ENCODE results near the gene PRKD1. TPM values are rescaled to one million over a fixed set of nuclear protein-coding genes. Genes with fewer than 3 reads are reported as not detected.

Gene PRKD1
- total RNA-seq, 1 donor from 2014 or later = 17.2 TPM

- ATAC-seq (peak; percentile 95), DNase-seq (peak; percentile 75)
- no peak overlapping the region for H3K4me3 ChIP-seq
- TF ChIP-seq, protein P1, sequence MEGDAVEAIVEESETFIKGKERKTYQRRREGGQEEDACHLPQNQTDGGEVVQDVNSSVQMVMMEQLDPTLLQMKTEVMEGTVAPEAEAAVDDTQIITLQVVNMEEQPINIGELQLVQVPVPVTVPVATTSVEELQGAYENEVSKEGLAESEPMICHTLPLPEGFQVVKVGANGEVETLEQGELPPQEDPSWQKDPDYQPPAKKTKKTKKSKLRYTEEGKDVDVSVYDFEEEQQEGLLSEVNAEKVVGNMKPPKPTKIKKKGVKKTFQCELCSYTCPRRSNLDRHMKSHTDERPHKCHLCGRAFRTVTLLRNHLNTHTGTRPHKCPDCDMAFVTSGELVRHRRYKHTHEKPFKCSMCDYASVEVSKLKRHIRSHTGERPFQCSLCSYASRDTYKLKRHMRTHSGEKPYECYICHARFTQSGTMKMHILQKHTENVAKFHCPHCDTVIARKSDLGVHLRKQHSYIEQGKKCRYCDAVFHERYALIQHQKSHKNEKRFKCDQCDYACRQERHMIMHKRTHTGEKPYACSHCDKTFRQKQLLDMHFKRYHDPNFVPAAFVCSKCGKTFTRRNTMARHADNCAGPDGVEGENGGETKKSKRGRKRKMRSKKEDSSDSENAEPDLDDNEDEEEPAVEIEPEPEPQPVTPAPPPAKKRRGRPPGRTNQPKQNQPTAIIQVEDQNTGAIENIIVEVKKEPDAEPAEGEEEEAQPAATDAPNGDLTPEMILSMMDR (IDR thresholded peaks at IDR 0.05) = no peak
- H3K4me1 ChIP-seq = no peaks in the 10 kb centered on the region
- H3K9me3 ChIP-seq = no peaks in the 10 kb centered on the region
- intact Hi-C loops (cut with DNase I) = no loop called here
- no peaks in the 10 kb centered on the region for H3K27me3 ChIP-seq
- H3K36me3 ChIP-seq = no peaks in the 10 kb centered on the region
- H3K27ac ChIP-seq = peak overlapping the region; percentile 5
These were observed 32.0 kb downstream of the PRKD1 start for GRCh38 chr14:29895591-29896083.

GRCh38 chr14:29893989-29894388, 33.7 kb downstream of the PRKD1 start:
- intact Hi-C loops (cut with DNase I) = no loop called here
- H3K4me3 ChIP-seq = no peak overlapping the region
- no peaks in the 10 kb centered on the region for H3K27me3 ChIP-seq
- no peaks in the 10 kb centered on the region for H3K4me1 ChIP-seq
- TF ChIP-seq, protein P1 (IDR thresholded peaks at IDR 0.05) = no peak
- H3K9me3 ChIP-seq = no peaks in the 10 kb centered on the region
- no peaks in the 10 kb centered on the region for H3K36me3 ChIP-seq
- DNase-seq (no peak), ATAC-seq (no peak)
- no peak overlapping the region for H3K27ac ChIP-seq

DNA sequence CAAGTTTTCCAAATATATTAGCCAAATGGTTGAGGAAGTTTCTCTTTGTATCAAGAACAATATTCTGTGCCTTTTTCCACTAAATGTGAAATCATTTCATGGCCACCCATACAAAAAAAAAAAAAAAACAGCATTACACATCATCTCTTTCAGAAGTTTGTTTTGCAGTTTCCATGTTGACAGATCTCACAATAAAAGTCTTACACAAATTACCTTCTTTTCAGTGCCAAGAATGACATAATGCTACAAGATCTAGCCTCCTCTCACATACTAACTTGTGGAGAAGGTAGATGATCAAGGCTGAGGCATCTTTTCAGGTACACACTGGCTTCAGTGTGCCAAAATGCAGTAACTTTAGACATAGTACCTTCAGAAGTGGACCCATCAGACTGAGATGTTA, 35.3 kb downstream of the PRKD1 start:
- Histone ChIP-seq H3K27me3 (no peaks in the 10 kb centered on the region), H3K27ac (no peak overlapping the region), H3K36me3 (no peaks in the 10 kb centered on the region), H3K9me3 (no peaks in the 10 kb centered on the region), H3K4me3 (no peak overlapping the region), H3K4me1 (no peaks in the 10 kb centered on the region)
- TF ChIP-seq, protein P1 (IDR thresholded peaks at IDR 0.05) = no peak
- intact Hi-C loops (cut with DNase I) = no loop called here
- DNase-seq (no peak), ATAC-seq (no peak)

DNA sequence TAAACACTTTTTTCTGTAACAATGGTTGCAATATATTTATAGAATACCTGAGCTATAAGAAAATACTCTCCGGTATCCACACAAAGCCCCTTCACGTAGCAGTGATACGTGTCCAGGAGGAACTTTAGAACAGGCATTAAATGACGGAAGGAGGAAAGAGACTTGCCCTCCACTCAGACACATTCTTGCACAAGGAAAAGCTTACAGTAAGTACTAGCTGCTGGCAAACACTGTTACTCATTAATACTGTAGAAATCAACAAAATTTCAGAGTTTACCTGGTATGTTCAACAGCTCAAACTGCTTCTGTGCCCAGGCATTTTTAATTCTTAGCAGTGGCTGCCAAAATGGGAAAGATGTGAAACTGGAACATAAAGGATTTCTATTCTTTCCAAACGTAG, 41.7 kb downstream of the PRKD1 start:
- DNase-seq = no peak
- ATAC-seq = peak; percentile 75
- H3K4me3 ChIP-seq = no peak overlapping the region
- H3K9me3 ChIP-seq = no peaks in the 10 kb centered on the region
- no peaks in the 10 kb centered on the region for H3K36me3 ChIP-seq
- TF ChIP-seq, protein P1 (IDR thresholded peaks at IDR 0.05) = no peak
- H3K4me1 ChIP-seq = no peaks in the 10 kb centered on the region
- H3K27me3 ChIP-seq = no peaks in the 10 kb centered on the region
- intact Hi-C loops (cut with DNase I) = no loop called here
- H3K27ac ChIP-seq = no peak overlapping the region

DNA sequence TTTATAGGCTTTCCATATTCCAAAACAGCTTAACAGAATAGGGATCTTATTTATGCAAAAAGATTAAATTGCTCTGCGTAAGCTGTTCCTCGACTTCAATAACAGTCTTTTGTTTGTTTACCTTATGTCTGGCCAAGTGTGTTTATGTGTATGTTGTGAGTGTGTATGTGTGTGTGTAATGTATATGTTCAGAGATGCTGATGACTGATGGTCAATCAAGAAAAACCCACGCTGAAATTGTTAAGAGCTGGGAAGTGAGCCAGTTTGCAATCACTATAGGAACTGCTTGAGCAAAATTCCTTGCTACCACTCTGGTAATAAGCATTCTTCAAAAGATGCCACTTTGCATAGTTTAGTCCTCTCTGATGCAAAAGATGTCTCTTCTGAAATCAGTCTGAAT, 59.6 kb downstream of the PRKD1 start:
- Histone ChIP-seq H3K9me3 (no peaks in the 10 kb centered on the region), H3K36me3 (no peaks in the 10 kb centered on the region), H3K27me3 (no peaks in the 10 kb centered on the region), H3K4me3 (no peak overlapping the region), H3K4me1 (no peaks in the 10 kb centered on the region), H3K27ac (no peak overlapping the region)
- no peak for ATAC-seq
- intact Hi-C loops (cut with DNase I) = no loop called here
- DNase-seq = no peak
- TF ChIP-seq, protein P1 (IDR thresholded peaks at IDR 0.05) = no peak

DNA sequence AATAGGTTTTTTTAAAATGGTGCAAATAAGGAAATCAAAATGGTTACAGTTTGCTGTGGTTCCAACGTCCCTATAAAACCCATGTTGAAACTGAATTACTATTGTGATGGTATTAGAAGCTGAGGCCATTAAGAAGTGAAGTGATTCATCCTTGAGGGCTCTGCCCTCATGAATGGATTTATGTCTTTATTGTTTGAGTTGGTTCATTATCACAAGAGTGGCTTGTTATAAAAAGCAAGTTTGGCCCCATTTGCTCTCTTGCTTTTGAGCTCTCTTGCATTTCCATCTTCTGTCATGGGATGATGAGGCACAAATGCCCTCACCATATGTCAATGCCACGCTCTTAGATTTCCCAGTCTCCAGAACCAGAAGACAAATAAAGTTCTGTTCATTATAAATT, 62.3 kb downstream of the PRKD1 start:
- Histone ChIP-seq H3K27me3 (no peaks in the 10 kb centered on the region), H3K4me3 (no peak overlapping the region), H3K36me3 (no peaks in the 10 kb centered on the region), H3K4me1 (no peaks in the 10 kb centered on the region), H3K9me3 (no peaks in the 10 kb centered on the region), H3K27ac (no peak overlapping the region)
- DNase-seq = no peak
- intact Hi-C loops (cut with DNase I) = no loop called here
- TF ChIP-seq, protein P1 (IDR thresholded peaks at IDR 0.05) = no peak
- no peak for ATAC-seq

Measured in upper lobe of right lung (tissue), 1 donor.